Smooth muscle cell (in vitro differentiated cells): ENCODE measurements around the gene NEXN. TPM values are rescaled to one million over a fixed set of nuclear protein-coding genes. Genes with fewer than 3 reads are reported as not detected.

Experiments used
- DNase-seq: peaks from one replicate; lab custom pipeline; 2025; ENCODE audit not compliant: unreplicated experiment; lab: John Stamatoyannopoulos, UW
- H2AFZ ChIP-seq: fragments of 200-600 bp; sonication (generic); 2 replicates; pipeline ENCODE4 v1.6.0; 2016; ENCODE audit warnings: antibody characterized with exemption, low read depth, mild to moderate bottlenecking
- H3F3A ChIP-seq: fragments of 200-600 bp; sonication (generic); 2 replicates; pipeline ENCODE4 v1.6.0; 2017; ENCODE audit warnings: antibody characterized with exemption, low read depth
- H3K27ac ChIP-seq: fragments of 200-600 bp; sonication (generic); 2 replicates; pipeline ENCODE4 v1.5.1; 2016; ENCODE audit warnings: low read depth, mild to moderate bottlenecking
- H3K27me3 ChIP-seq: fragments of 200-600 bp; sonication (generic); 2 replicates; pipeline ENCODE4 v1.6.1; 2016; ENCODE audit warnings: low read depth, mild to moderate bottlenecking
- H3K36me3 ChIP-seq: fragments of 200-600 bp; sonication (generic); 2 replicates; pipeline ENCODE4 v1.5.1; 2016; ENCODE audit warnings: low read depth
- H3K4me1 ChIP-seq: fragments of 200-600 bp; sonication (generic); 2 replicates; pipeline ENCODE4 v1.5.1; 2016; ENCODE audit warnings: low read depth
- H3K4me2 ChIP-seq: fragments of 200-600 bp; sonication (generic); 2 replicates; pipeline ENCODE4 v1.6.0; 2016; ENCODE audit warnings: mild to moderate bottlenecking
- H3K4me3 ChIP-seq: fragments of 200-600 bp; sonication (generic); 2 replicates; pipeline ENCODE4 v1.5.1; 2016; ENCODE audit warnings: mild to moderate bottlenecking
- H3K79me2 ChIP-seq: fragments of 200-600 bp; sonication (generic); 2 replicates; pipeline ENCODE4 v1.6.0; 2016; ENCODE audit warnings: low read depth, mild to moderate bottlenecking
- H3K9ac ChIP-seq: fragments of 200-600 bp; sonication (generic); 2 replicates; pipeline ENCODE4 v1.6.0; 2016; ENCODE audit warnings: low read depth
- H3K9me3 ChIP-seq: fragments of 200-600 bp; sonication (generic); replicated peaks from 2 replicates; pipeline ENCODE4 v1.5.1; 2016; ENCODE audit warnings: low read depth
- H4K20me1 ChIP-seq: fragments of 200-600 bp; sonication (generic); 2 replicates; pipeline ENCODE4 v1.6.0; 2016; ENCODE audit warnings: low read depth
- CTCF ChIP-seq: fragments of 200-600 bp; sonication (generic); IDR thresholded peaks from 2 replicates; pipeline ENCODE4 v1.5.1; 2017; ENCODE audit warnings: borderline replicate concordance, mild to moderate bottlenecking, antibody characterized with exemption; ENCODE audit not compliant: insufficient read depth, poor library complexity, severe bottlenecking
- WGBS: methylation state at CpG from one replicate; pipeline ENCODE4 v1.1.7; 2016; ENCODE audit warnings: low lambda C conversion rate; 5-methylcytosine and 5-hydroxymethylcytosine counted together
- polyA plus RNA-seq: library from polyadenylated mRNA; unstranded; fragments of >200 nt; fragmentation: Nextera tagmentation; extraction: Ambion mirVana; gene quantifications from 2 replicates; pipeline ENCODE4 v1.2.1, GENCODE V29; 2016
- total RNA-seq: library from RNA; depleted of rRNA; stranded (reverse); fragments of >200 nt; gene quantifications from 2 replicates; pipeline ENCODE4 v1.2.3, GENCODE V29; 2014

The NEXN gene
- total and polyA plus RNA-seq, 2 experiments from 2014 or later = 12.5 to 20.2 TPM

DNA sequence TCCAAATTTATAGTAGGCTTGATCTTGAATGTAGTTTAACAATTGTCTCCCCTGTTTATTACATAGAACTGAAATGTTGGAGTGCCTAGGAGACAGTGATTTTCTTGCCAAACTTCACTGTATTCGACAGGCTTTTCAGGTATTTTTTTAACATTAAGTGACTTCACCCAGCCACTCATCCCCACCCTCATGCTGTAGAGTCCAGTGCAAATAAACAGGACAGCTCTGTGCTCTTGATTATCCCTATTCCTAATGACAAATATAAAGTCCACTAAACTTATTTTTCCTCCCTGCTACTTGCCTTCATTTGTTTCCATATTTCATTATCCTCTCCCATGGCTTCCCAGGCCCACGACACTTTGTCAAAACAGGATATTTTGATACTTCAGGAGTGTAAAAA lies 29.2 kb upstream of the NEXN start:
- no peak for TF ChIP-seq CTCF
- Histone ChIP-seq H4K20me1 (peaks cover 5% of the 10 kb centered on the region), H3K9ac (no peak overlapping the region), H3K27me3 (no peaks in the 10 kb centered on the region), H3K4me3 (no peak overlapping the region), H3K27ac (no peak overlapping the region), H2AFZ (no peak overlapping the region), H3K79me2 (peaks cover 12% of the 10 kb centered on the region), H3K4me2 (no peak overlapping the region), H3K36me3 (no peaks in the 10 kb centered on the region), H3K4me1 (no peaks in the 10 kb centered on the region), H3F3A (no peaks in the 10 kb centered on the region), H3K9me3 (no peaks in the 10 kb centered on the region)
- DNase-seq = no peak
- WGBS = 100% methylated on average over 2 of the region's 2 CpGs

GRCh38 chr1:77866296-77866695 lies 22.1 kb upstream of the NEXN start:
- H3K9me3 ChIP-seq = no peaks in the 10 kb centered on the region
- no peak overlapping the region for H3K4me2 ChIP-seq
- no peaks in the 10 kb centered on the region for H4K20me1 ChIP-seq
- 54% methylated on average over 4 of the region's 4 CpGs for WGBS
- H3K4me3 ChIP-seq = no peak overlapping the region
- H2AFZ ChIP-seq = no peak overlapping the region
- no peaks in the 10 kb centered on the region for H3K27me3 ChIP-seq
- no peaks in the 10 kb centered on the region for H3K79me2 ChIP-seq
- DNase-seq = no peak
- no peaks in the 10 kb centered on the region for H3F3A ChIP-seq
- H3K27ac ChIP-seq = no peak overlapping the region
- H3K4me1 ChIP-seq = no peaks in the 10 kb centered on the region
- peaks cover 5% of the 10 kb centered on the region for H3K36me3 ChIP-seq
- no peak for TF ChIP-seq CTCF
- no peak overlapping the region for H3K9ac ChIP-seq

GRCh38 chr1:77872645-77873044 lies 15.8 kb upstream of the NEXN start:
- H3K4me2 ChIP-seq = no peak overlapping the region
- 97% methylated on average over 1 of the region's 1 CpG for WGBS
- H3K27me3 ChIP-seq = no peaks in the 10 kb centered on the region
- no peaks in the 10 kb centered on the region for H4K20me1 ChIP-seq
- no peak overlapping the region for H3K9ac ChIP-seq
- TF ChIP-seq CTCF = no peak
- no peak overlapping the region for H3K27ac ChIP-seq
- no peak for DNase-seq
- no peak overlapping the region for H3K4me3 ChIP-seq
- no peaks in the 10 kb centered on the region for H3F3A ChIP-seq
- H2AFZ ChIP-seq = no peak overlapping the region
- H3K9me3 ChIP-seq = no peaks in the 10 kb centered on the region
- no peaks in the 10 kb centered on the region for H3K79me2 ChIP-seq
- peaks cover 5% of the 10 kb centered on the region for H3K36me3 ChIP-seq
- H3K4me1 ChIP-seq = no peaks in the 10 kb centered on the region

GRCh38 chr1:77873461-77873860 lies 15.0 kb upstream of the NEXN start:
- Histone ChIP-seq H3K9ac (no peak overlapping the region), H3F3A (no peaks in the 10 kb centered on the region), H3K4me1 (no peaks in the 10 kb centered on the region), H4K20me1 (no peaks in the 10 kb centered on the region), H3K27me3 (no peaks in the 10 kb centered on the region), H3K27ac (no peak overlapping the region), H2AFZ (no peak overlapping the region), H3K9me3 (no peaks in the 10 kb centered on the region), H3K4me3 (no peak overlapping the region), H3K79me2 (no peaks in the 10 kb centered on the region), H3K36me3 (peaks cover 1% of the 10 kb centered on the region), H3K4me2 (no peak overlapping the region)
- TF ChIP-seq CTCF = no peak
- 100% methylated on average over 1 of the region's 1 CpG for WGBS
- DNase-seq = no peak
